ENCODE data around the gene CDKAL1. TPM values are rescaled to one million over a fixed set of nuclear protein-coding genes. Genes with fewer than 3 reads are reported as not detected.

Gene CDKAL1
- polyA plus RNA-seq, 1 donor from 2014 or later: 29.2 TPM

- Mint-ChIP-seq H3K9me3 (peaks cover 0 to 10% (median 4%) of the 10 kb centered on the region in 3 donors), H3K36me3 (peaks cover 14% of the 10 kb centered on the region), H3K4me1 (no peaks in the 10 kb centered on the region), H3K27me3 (no peaks in the 10 kb centered on the region), H3K27ac (no peak overlapping the region), H3K4me3 (no peak overlapping the region)
Measured at GRCh38 chr6:20985821-20986220, 451.6 kb downstream of the CDKAL1 start.

GRCh38 chr6:20991910-20992309 lies 457.7 kb downstream of the CDKAL1 start:
- H3K27ac Mint-ChIP-seq: no peak overlapping the region
- H3K4me3 Mint-ChIP-seq: no peak overlapping the region
- H3K4me1 Mint-ChIP-seq: peaks cover 2% of the 10 kb centered on the region in 3 donors
- H3K36me3 Mint-ChIP-seq: peaks cover 15% of the 10 kb centered on the region
- H3K27me3 Mint-ChIP-seq: no peaks in the 10 kb centered on the region
- peaks cover 2 to 10% (median 3%) of the 10 kb centered on the region in 3 donors for H3K9me3 Mint-ChIP-seq

GRCh38 chr6:20996099-20996498 lies 461.8 kb downstream of the CDKAL1 start:
- Mint-ChIP-seq H3K27me3 (no peaks in the 10 kb centered on the region), H3K36me3 (peaks cover 14% of the 10 kb centered on the region), H3K4me1 (peaks cover 9 to 20% (median 13%) of the 10 kb centered on the region in 3 donors), H3K27ac (no peak overlapping the region), H3K4me3 (no peak overlapping the region), H3K9me3 (peaks cover 2 to 10% (median 3%) of the 10 kb centered on the region in 3 donors)

- peak overlapping the region in 2 of 4 donors; percentile 45 to 76 for H3K4me3 Mint-ChIP-seq
- peak overlapping the region in 1 of 3 donors; percentile 10 for H3K27ac Mint-ChIP-seq
- peaks cover 14% of the 10 kb centered on the region for H3K36me3 Mint-ChIP-seq
- peaks cover 9 to 23% (median 13%) of the 10 kb centered on the region in 3 donors for H3K4me1 Mint-ChIP-seq
- H3K9me3 Mint-ChIP-seq: peaks cover 2 to 10% (median 3%) of the 10 kb centered on the region in 3 donors
- no peaks in the 10 kb centered on the region for H3K27me3 Mint-ChIP-seq
Measured at GRCh38 chr6:20997143-20997769, 463.0 kb downstream of the CDKAL1 start.

GRCh38 chr6:20997770-20998147 lies 463.5 kb downstream of the CDKAL1 start:
- Mint-ChIP-seq H3K9me3 (peaks cover 2 to 10% (median 3%) of the 10 kb centered on the region in 3 donors), H3K4me1 (peaks cover 9 to 24% (median 13%) of the 10 kb centered on the region in 3 donors), H3K27ac (no peak overlapping the region), H3K27me3 (no peaks in the 10 kb centered on the region), H3K4me3 (peak overlapping the region in 1 of 4 donors; percentile 45), H3K36me3 (peaks cover 14% of the 10 kb centered on the region)

GRCh38 chr6:20998748-20999448 lies 464.6 kb downstream of the CDKAL1 start:
- Mint-ChIP-seq H3K27me3 (no peaks in the 10 kb centered on the region), H3K36me3 (peaks cover 12% of the 10 kb centered on the region), H3K4me3 (no peak overlapping the region), H3K9me3 (peaks cover under 1 to 8% (median 3%) of the 10 kb centered on the region in 3 donors), H3K4me1 (peaks cover 14 to 29% (median 20%) of the 10 kb centered on the region in 3 donors), H3K27ac (peak overlapping the region in 1 of 3 donors; percentile 49)

- peaks cover 6% of the 10 kb centered on the region for H3K36me3 Mint-ChIP-seq
- no peak overlapping the region for H3K4me3 Mint-ChIP-seq
- H3K4me1 Mint-ChIP-seq: peaks cover 24 to 38% (median 32%) of the 10 kb centered on the region in 3 donors
- no peaks in the 10 kb centered on the region for H3K27me3 Mint-ChIP-seq
- no peak overlapping the region for H3K27ac Mint-ChIP-seq
- H3K9me3 Mint-ChIP-seq: peaks cover 0 to 2% (median 0%) of the 10 kb centered on the region in 3 donors
Measured at GRCh38 chr6:21000331-21000801, 466.1 kb downstream of the CDKAL1 start.

GRCh38 chr6:21001736-21002135 lies 467.5 kb downstream of the CDKAL1 start:
- Mint-ChIP-seq H3K27ac (no peak overlapping the region), H3K27me3 (no peaks in the 10 kb centered on the region), H3K4me1 (peaks cover 24 to 42% (median 37%) of the 10 kb centered on the region in 3 donors), H3K36me3 (peaks cover 6% of the 10 kb centered on the region), H3K9me3 (no peaks in the 10 kb centered on the region), H3K4me3 (no peak overlapping the region)

GRCh38 chr6:21003780-21004541 lies 469.7 kb downstream of the CDKAL1 start:
- H3K36me3 Mint-ChIP-seq: peaks cover 4% of the 10 kb centered on the region
- no peaks in the 10 kb centered on the region for H3K27me3 Mint-ChIP-seq
- peak overlapping the region; percentile 2 to 82 (median 46) for H3K4me3 Mint-ChIP-seq
- no peaks in the 10 kb centered on the region for H3K9me3 Mint-ChIP-seq
- peaks cover 15 to 27% (median 25%) of the 10 kb centered on the region in 3 donors for H3K4me1 Mint-ChIP-seq
- peak overlapping the region; percentile 30 to 91 (median 33) for H3K27ac Mint-ChIP-seq

GRCh38 chr6:21005816-21006570 lies 471.7 kb downstream of the CDKAL1 start:
- Mint-ChIP-seq H3K27ac (no peak overlapping the region), H3K36me3 (peaks cover 3% of the 10 kb centered on the region), H3K27me3 (no peaks in the 10 kb centered on the region), H3K4me1 (peaks cover 15 to 24% (median 22%) of the 10 kb centered on the region in 3 donors), H3K4me3 (peak overlapping the region in 3 of 4 donors; percentile 18 to 79 (median 50)), H3K9me3 (no peaks in the 10 kb centered on the region)

GRCh38 chr6:21019614-21020013 lies 485.4 kb downstream of the CDKAL1 start:
- Mint-ChIP-seq H3K36me3 (peaks cover 6% of the 10 kb centered on the region), H3K27me3 (no peaks in the 10 kb centered on the region), H3K9me3 (no peaks in the 10 kb centered on the region), H3K27ac (no peak overlapping the region), H3K4me3 (no peak overlapping the region), H3K4me1 (peaks cover 11 to 15% (median 15%) of the 10 kb centered on the region in 3 donors)

GRCh38 chr6:21022343-21023107 lies 488.3 kb downstream of the CDKAL1 start:
- H3K4me3 Mint-ChIP-seq: peak overlapping the region in 2 of 4 donors; percentile 51 to 85
- peaks cover 0 to 2% (median 0%) of the 10 kb centered on the region in 3 donors for H3K9me3 Mint-ChIP-seq
- H3K27me3 Mint-ChIP-seq: no peaks in the 10 kb centered on the region
- peaks cover 11 to 15% (median 13%) of the 10 kb centered on the region in 3 donors for H3K4me1 Mint-ChIP-seq
- H3K36me3 Mint-ChIP-seq: peaks cover 10% of the 10 kb centered on the region
- H3K27ac Mint-ChIP-seq: peak overlapping the region; percentile 4 to 88 (median 48)

GRCh38 chr6:21023210-21023609 lies 489.0 kb downstream of the CDKAL1 start:
- H3K27me3 Mint-ChIP-seq: no peaks in the 10 kb centered on the region
- no peak overlapping the region for H3K27ac Mint-ChIP-seq
- peaks cover 11 to 15% (median 13%) of the 10 kb centered on the region in 3 donors for H3K4me1 Mint-ChIP-seq
- H3K9me3 Mint-ChIP-seq: peaks cover 0 to 2% (median 0%) of the 10 kb centered on the region in 3 donors
- H3K4me3 Mint-ChIP-seq: peak overlapping the region in 1 of 4 donors; percentile 29
- H3K36me3 Mint-ChIP-seq: peaks cover 12% of the 10 kb centered on the region
